Adipocyte (in vitro differentiated cells): ENCODE measurements around the gene KLF1.
"Not testable (repeated sequence)": the region's sequence is repeated elsewhere in the genome, so short reads cannot be mapped to it uniquely, and the experiment has no call there.

ENCODE experiments used
- DNase-seq: peaks from one replicate; pipeline ENCODE4 v3.0.0-alpha.2; 2015; ENCODE audit warnings: low read depth
- H3K27me3 ChIP-seq: replicated peaks from 2 replicates; pipeline ENCODE4 v1.7.0; 2013; ENCODE audit warnings: mild to moderate bottlenecking, low read length, moderate library complexity; ENCODE audit not compliant: control insufficient read depth, insufficient read depth
- H3K36me3 ChIP-seq: 2 replicates; pipeline ENCODE4 v1.7.0; 2013; ENCODE audit warnings: low read length, mild to moderate bottlenecking, moderate library complexity; ENCODE audit not compliant: control insufficient read depth, insufficient read depth, severe bottlenecking
- H3K4me1 ChIP-seq: 2 replicates; pipeline ENCODE4 v1.7.0; 2013; ENCODE audit warnings: mild to moderate bottlenecking, low read length, moderate library complexity; ENCODE audit not compliant: control insufficient read depth, insufficient read depth
- H3K4me3 ChIP-seq: 2 replicates; pipeline ENCODE4 v1.7.0; 2013; ENCODE audit warnings: mild to moderate bottlenecking, low read length, moderate library complexity
- H3K9ac ChIP-seq: 2 replicates; pipeline ENCODE4 v1.7.0; 2013; ENCODE audit warnings: mild to moderate bottlenecking, low read length, moderate library complexity
- H3K9me3 ChIP-seq: 2 replicates; pipeline ENCODE4 v1.7.0; 2013; ENCODE audit warnings: mild to moderate bottlenecking, low read length, moderate library complexity; ENCODE audit not compliant: control insufficient read depth

The KLF1 gene

DNA sequence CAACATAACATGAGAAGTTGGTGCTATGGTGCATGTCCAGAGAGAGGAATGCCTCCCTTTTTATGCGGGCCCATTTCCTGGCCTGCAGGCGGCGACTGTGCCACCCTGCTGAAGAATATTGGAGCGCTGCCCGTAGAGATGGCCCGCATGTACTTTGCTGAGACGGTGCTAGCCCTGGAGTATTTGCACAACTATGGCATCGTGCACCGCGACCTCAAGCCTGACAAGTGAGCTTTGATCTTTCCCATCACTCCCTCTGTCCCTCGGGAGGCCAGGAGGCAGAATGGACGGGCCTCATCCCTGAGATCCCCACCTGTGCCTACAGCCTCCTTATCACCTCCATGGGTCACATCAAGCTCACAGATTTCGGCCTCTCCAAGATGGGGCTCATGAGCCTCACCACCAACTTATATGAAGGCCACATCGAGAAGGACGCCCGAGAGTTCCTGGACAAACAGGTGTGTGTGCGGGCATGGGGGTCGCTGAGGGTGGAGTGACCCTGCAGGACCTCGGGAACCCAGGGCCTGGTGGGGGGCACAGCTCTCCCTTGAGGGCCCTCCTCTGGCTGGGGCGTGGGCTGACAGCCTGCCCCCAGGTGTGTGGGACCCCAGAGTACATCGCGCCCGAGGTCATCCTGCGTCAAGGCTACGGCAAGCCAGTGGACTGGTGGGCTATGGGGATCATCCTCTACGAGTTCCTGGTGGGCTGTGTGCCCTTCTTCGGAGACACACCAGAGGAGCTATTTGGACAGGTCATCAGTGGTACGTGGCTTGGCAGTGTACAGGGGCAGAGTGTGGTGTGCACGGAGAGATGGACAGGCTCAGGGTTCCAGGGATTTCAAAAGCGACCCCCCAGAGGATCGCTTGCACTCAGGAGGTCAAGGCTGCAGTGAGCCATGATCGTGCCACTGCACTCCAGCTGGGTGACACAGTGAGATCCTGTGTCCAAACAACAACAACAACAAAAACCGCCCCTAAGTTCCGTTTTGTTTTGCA is 22.0 kb downstream of the KLF1 start:
- Histone ChIP-seq H3K9me3 (no peaks in the 10 kb centered on the region), H3K4me3 (no peak overlapping the region), H3K27me3 (peaks cover 16% of the 10 kb centered on the region), H3K9ac (no peak overlapping the region), H3K36me3 (no peaks in the 10 kb centered on the region), H3K4me1 (peaks cover 3% of the 10 kb centered on the region)
- no peak for DNase-seq

DNA sequence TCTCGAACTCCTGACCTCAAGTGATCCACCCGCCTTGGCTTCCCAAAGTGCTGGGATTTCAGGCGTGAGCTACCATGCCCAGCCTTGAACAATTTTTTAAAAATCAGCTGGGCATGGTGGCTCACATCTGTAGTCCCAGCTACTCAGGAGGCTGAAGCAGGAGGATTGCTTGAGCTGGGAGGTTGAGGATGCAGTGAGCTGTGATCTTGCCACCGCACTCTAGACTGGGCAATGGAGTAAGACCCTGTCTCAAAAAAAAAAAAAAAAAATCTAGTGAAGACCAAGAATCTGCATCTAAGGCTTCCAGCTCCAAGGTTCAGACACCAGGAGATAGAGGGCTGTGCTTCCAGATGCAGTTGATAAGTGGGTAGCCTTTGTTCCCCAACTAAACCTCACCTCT is 22.9 kb downstream of the KLF1 start:
- DNase-seq: no peak
- Histone ChIP-seq H3K4me3 (no peak overlapping the region), H3K9ac (no peak overlapping the region), H3K27me3 (peaks cover 16% of the 10 kb centered on the region), H3K36me3 (no peaks in the 10 kb centered on the region), H3K9me3 (no peaks in the 10 kb centered on the region), H3K4me1 (peaks cover 3% of the 10 kb centered on the region)

GRCh38 chr19:12859546-12859945 is 27.5 kb downstream of the KLF1 start:
- Histone ChIP-seq H3K4me3 (no peak overlapping the region), H3K9ac (no peak overlapping the region), H3K36me3 (no peaks in the 10 kb centered on the region), H3K4me1 (no peaks in the 10 kb centered on the region), H3K9me3 (peaks cover 14% of the 10 kb centered on the region), H3K27me3 (peaks cover 14% of the 10 kb centered on the region)
- DNase-seq: no peak

GRCh38 chr19:12858041-12858928 is 28.7 kb downstream of the KLF1 start:
- Histone ChIP-seq H3K36me3 (no peaks in the 10 kb centered on the region), H3K4me3 (no peak overlapping the region), H3K9ac (no peak overlapping the region), H3K9me3 (peaks cover 14% of the 10 kb centered on the region), H3K27me3 (peaks cover 10% of the 10 kb centered on the region), H3K4me1 (no peaks in the 10 kb centered on the region)
- DNase-seq: no peak

DNA sequence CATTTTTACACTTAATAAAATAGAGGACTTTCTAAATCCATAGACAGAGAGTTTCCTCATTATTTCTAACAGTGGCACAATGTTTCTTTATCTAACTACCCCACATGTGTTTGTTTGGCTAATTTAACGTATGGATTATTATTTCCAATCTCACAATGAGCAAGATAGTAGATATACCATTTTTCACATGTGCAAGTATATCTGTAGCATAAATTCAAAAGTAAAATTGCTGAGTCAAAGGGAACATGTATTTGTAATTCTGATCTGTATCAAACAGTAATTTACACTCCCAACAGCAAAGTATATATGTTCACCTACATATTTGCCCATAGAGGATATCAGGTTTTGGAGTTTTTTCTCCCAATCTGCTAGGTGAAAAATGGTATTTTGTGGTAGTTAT is 30.3 kb downstream of the KLF1 start:
- H3K4me3 ChIP-seq: no peak overlapping the region
- peaks cover 7% of the 10 kb centered on the region for H3K27me3 ChIP-seq
- no peak for DNase-seq
- no peak overlapping the region for H3K9ac ChIP-seq
- peaks cover 14% of the 10 kb centered on the region for H3K9me3 ChIP-seq
- H3K4me1 ChIP-seq: no peaks in the 10 kb centered on the region
- no peaks in the 10 kb centered on the region for H3K36me3 ChIP-seq

- peak; percentile 91 for DNase-seq
- peak overlapping the region; percentile 58 for H3K9ac ChIP-seq
- H3K4me1 ChIP-seq: peaks cover 3% of the 10 kb centered on the region
- H3K4me3 ChIP-seq: peak overlapping the region; percentile 64
- H3K27me3 ChIP-seq: peaks cover 9% of the 10 kb centered on the region
- H3K36me3 ChIP-seq: no peaks in the 10 kb centered on the region
- H3K9me3 ChIP-seq: no peaks in the 10 kb centered on the region
Observed at GRCh38 chr19:12847159-12848139, 39.6 kb downstream of the KLF1 start.

DNA sequence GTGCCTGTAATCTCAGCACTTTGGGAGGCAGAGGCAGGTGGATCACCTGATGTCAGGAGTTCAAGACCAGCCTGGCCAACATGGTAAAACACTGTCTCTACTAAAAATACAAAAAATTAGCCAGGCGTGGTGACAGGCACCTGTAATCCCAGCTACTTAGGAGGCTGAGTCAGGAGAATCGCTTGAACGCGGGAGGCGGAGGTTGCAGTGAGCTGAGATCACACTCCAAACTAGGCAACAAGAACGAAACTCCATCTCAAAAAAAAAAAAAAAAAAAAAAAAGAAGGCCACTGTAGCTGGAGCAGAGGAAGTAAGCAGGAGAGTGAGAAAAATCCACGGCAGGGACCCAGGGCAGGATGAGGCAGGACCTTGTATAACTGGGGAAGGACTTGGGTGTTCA is 40.4 kb downstream of the KLF1 start:
- not testable (repeated sequence) for H3K9ac ChIP-seq, DNase-seq, H3K4me3 ChIP-seq, H3K36me3 ChIP-seq, H3K9me3 ChIP-seq, H3K4me1 ChIP-seq
- H3K27me3 ChIP-seq: peaks cover 15% of the 10 kb centered on the region

GRCh38 chr19:12843999-12844732 is 42.8 kb downstream of the KLF1 start:
- Histone ChIP-seq H3K27me3 (peaks cover 37% of the 10 kb centered on the region), H3K9ac (no peak overlapping the region)
- DNase-seq: no peak

GRCh38 chr19:12843328-12843727 is 43.7 kb downstream of the KLF1 start:
- no peaks in the 10 kb centered on the region for H3K9me3 ChIP-seq
- H3K4me3 ChIP-seq: no peak overlapping the region
- peaks cover 10% of the 10 kb centered on the region for H3K4me1 ChIP-seq
- no peak overlapping the region for H3K9ac ChIP-seq
- no peak for DNase-seq
- peaks cover 41% of the 10 kb centered on the region for H3K27me3 ChIP-seq
- no peaks in the 10 kb centered on the region for H3K36me3 ChIP-seq

More at GRCh38 chr19:12843999-12844732, 42.8 kb downstream of the KLF1 start:
- Histone ChIP-seq H3K9me3 (no peaks in the 10 kb centered on the region), H3K4me3 (no peak overlapping the region), H3K36me3 (no peaks in the 10 kb centered on the region), H3K4me1 (peaks cover 10% of the 10 kb centered on the region)

DNA sequence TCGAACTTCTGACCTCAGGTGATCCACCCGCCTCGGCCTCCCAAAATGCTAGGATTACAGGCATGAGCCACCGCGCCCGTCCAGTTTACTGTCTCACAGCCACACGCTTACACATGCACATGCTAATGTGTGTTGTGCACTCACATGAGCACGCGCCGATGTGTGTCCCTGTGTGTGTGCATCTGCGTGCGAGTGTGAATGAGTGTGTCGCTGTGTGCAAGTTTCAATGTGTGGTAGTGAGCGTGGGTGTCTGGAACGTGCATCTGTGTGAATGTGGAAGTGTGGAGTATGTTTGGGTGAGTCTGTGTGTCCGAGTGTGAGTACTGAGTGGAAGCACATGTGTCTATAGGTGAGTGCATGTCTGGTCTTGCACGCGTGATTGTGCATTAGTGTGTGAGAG is 44.5 kb downstream of the KLF1 start:
- H3K4me3 ChIP-seq: no peak overlapping the region
- no peak for DNase-seq
- H3K27me3 ChIP-seq: peaks cover 47% of the 10 kb centered on the region
- no peaks in the 10 kb centered on the region for H3K36me3 ChIP-seq
- H3K4me1 ChIP-seq: peaks cover 7% of the 10 kb centered on the region
- H3K9me3 ChIP-seq: no peaks in the 10 kb centered on the region
- H3K9ac ChIP-seq: no peak overlapping the region
